Neuronal stem cell (in vitro differentiated cells): ENCODE measurements around the gene IRGM. TPM values are rescaled to one million over a fixed set of nuclear protein-coding genes. Genes with fewer than 3 reads are reported as not detected.
A peak's percentile ranks its signal among the peaks of the same experiment; 100 is the strongest.
"Not testable (repeated sequence)": the region's sequence is repeated elsewhere in the genome, so short reads cannot be mapped to it uniquely, and the experiment has no call there.

Experiments
- DNase-seq: peaks from one replicate; pipeline ENCODE4 v3.0.0-alpha.2; 2013; ENCODE audit warnings: low spot score
- H2AFZ ChIP-seq: one replicate; pipeline ENCODE4 v1.6.1; 2013; ENCODE audit warnings: mild to moderate bottlenecking, low read length, inconsistent platforms
- H2AK5ac ChIP-seq: 2 replicates; pipeline ENCODE4 v1.6.1; 2013; ENCODE audit warnings: low read depth, mild to moderate bottlenecking, inconsistent platforms, low read length, moderate library complexity, mixed read lengths
- H2BK120ac ChIP-seq: 2 replicates; pipeline ENCODE4 v1.6.1; 2013; ENCODE audit warnings: low read depth, mild to moderate bottlenecking, inconsistent platforms, low read length, moderate library complexity, mixed read lengths
- H2BK12ac ChIP-seq: one replicate; pipeline ENCODE4 v1.6.1; 2013; ENCODE audit warnings: low read length, inconsistent platforms
- H2BK15ac ChIP-seq: 2 replicates; pipeline ENCODE4 v1.6.1; 2013; ENCODE audit warnings: mild to moderate bottlenecking, low read length, inconsistent platforms, mixed read lengths
- H2BK5ac ChIP-seq: one replicate; pipeline ENCODE4 v1.6.1; 2013; ENCODE audit warnings: inconsistent platforms, mild to moderate bottlenecking, low read length, moderate library complexity
- H3K14ac ChIP-seq: one replicate; pipeline ENCODE4 v1.6.1; 2013; ENCODE audit warnings: low read length, inconsistent platforms
- H3K18ac ChIP-seq: 2 replicates; pipeline ENCODE4 v1.6.1; 2013; ENCODE audit warnings: low read length, inconsistent platforms
- H3K23ac ChIP-seq: 2 replicates; pipeline ENCODE4 v1.6.1; 2013; ENCODE audit warnings: low read depth, mild to moderate bottlenecking, mixed read lengths, low read length, inconsistent platforms; ENCODE audit not compliant: poor library complexity
- H3K27ac ChIP-seq: replicated peaks from 3 replicates; pipeline ENCODE4 v1.5.1; 2013; ENCODE audit warnings: low read length, inconsistent platforms
- H3K27me3 ChIP-seq, 3 experiments: 2 replicates each; pipeline ENCODE4 v1.6.1; 2013; ENCODE audit warnings: low read length in 3 of 3, mild to moderate bottlenecking in 2 of 3, inconsistent platforms in 1 of 3, low read depth in 1 of 3, mixed read lengths in 1 of 3, moderate library complexity in 1 of 3; ENCODE audit not compliant: control insufficient read depth in 3 of 3, insufficient read depth in 3 of 3
- H3K36me3 ChIP-seq, 2 donors: replicated peaks in 1 of 2; 2 replicates each; pipeline ENCODE4 v1.6.1; 2013; ENCODE audit warnings: low read length in 2 of 2; ENCODE audit not compliant: control insufficient read depth in 2 of 2, insufficient read depth in 2 of 2
- H3K4ac ChIP-seq: 2 replicates; pipeline ENCODE4 v1.6.1; 2013; ENCODE audit warnings: inconsistent platforms, mild to moderate bottlenecking, low read length, moderate library complexity
- H3K4me1 ChIP-seq, 2 donors: 1 replicate in 1 of 2; 2 replicates in 1 of 2; pipeline ENCODE4 v1.6.1; 2013; ENCODE audit warnings: low read length in 2 of 2, low read depth in 1 of 2; ENCODE audit not compliant: control insufficient read depth in 2 of 2, insufficient read depth in 1 of 2
- H3K4me2 ChIP-seq: one replicate; pipeline ENCODE4 v1.6.1; 2013; ENCODE audit warnings: mild to moderate bottlenecking, low read length, inconsistent platforms; ENCODE audit not compliant: insufficient read depth, poor library complexity, severe bottlenecking
- H3K4me3 ChIP-seq, 2 donors: 2 replicates each; pipeline ENCODE4 v1.5.1; 2013; ENCODE audit warnings: low read length in 2 of 2, mild to moderate bottlenecking in 2 of 2, inconsistent platforms in 1 of 2, moderate library complexity in 1 of 2
- H3K79me1 ChIP-seq: one replicate; pipeline ENCODE4 v1.6.1; 2013; ENCODE audit warnings: low read depth, mild to moderate bottlenecking, inconsistent platforms, low read length, moderate library complexity
- H3K9ac ChIP-seq: one replicate; pipeline ENCODE4 v1.6.1; 2013; ENCODE audit warnings: mild to moderate bottlenecking, low read depth, low read length, inconsistent platforms; ENCODE audit not compliant: poor library complexity
- H3K9me3 ChIP-seq, 2 donors: replicated peaks in 1 of 2; 2 replicates each; pipeline versions ENCODE3 to v1.6.1; 2013; ENCODE audit warnings: low read length in 2 of 2, mild to moderate bottlenecking in 2 of 2, inconsistent platforms in 1 of 2, low read depth in 1 of 2, mixed read lengths in 1 of 2, moderate library complexity in 1 of 2; ENCODE audit not compliant: control insufficient read depth in 2 of 2, insufficient read depth in 1 of 2
- H4K8ac ChIP-seq: one replicate; pipeline ENCODE4 v1.6.1; 2013; ENCODE audit warnings: low read depth, mild to moderate bottlenecking, inconsistent platforms, low read length, moderate library complexity
- H4K91ac ChIP-seq: one replicate; pipeline ENCODE4 v1.6.1; 2013; ENCODE audit warnings: low read length, low read depth, mild to moderate bottlenecking, inconsistent platforms; ENCODE audit not compliant: poor library complexity
- WGBS, 2 donors: extraction: QIAGEN DNeasy Blood & Tissue Kit; methylation state at CpG; one replicate each; pipeline ENCODE4 v1.1.7; 2013; ENCODE audit warnings: missing lambda C conversion rate in 2 of 2, mixed read lengths in 1 of 2; ENCODE audit not compliant: insufficient read length in 2 of 2, insufficient replicate concordance in 1 of 2; ENCODE audit errors: extremely low coverage in 2 of 2; 5-methylcytosine and 5-hydroxymethylcytosine counted together
- polyA plus RNA-seq, 2 experiments: library from polyadenylated mRNA; stranded (reverse); fragments of 200-250 nt; gene quantifications; one replicate each; pipeline ENCODE4 v1.2.3, GENCODE V29; 2013

The IRGM gene
- not detected for polyA plus RNA-seq (2013, experiment 1 of 2)
- 0.11 TPM for polyA plus RNA-seq (2013, experiment 2 of 2)

GRCh38 chr5:150846308-150846653 lies at the start of gene IRGM:
TSS of gene IRGM (plus strand) at chr5:150846521. CDS start at chr5:150848124, 1,603 bp downstream.
- not testable (repeated sequence) for H3K79me1 ChIP-seq, H3K9me3 ChIP-seq, H3K4me3 ChIP-seq, H3K36me3 ChIP-seq, H3K14ac ChIP-seq, H4K8ac ChIP-seq, H4K91ac ChIP-seq, H3K4ac ChIP-seq, H2BK15ac ChIP-seq, H3K18ac ChIP-seq, H3K4me1 ChIP-seq, H2BK12ac ChIP-seq, H3K9ac ChIP-seq, H3K23ac ChIP-seq, H2BK120ac ChIP-seq, H2AK5ac ChIP-seq, H2AFZ ChIP-seq, H2BK5ac ChIP-seq, H3K4me2 ChIP-seq, DNase-seq, H3K27me3 ChIP-seq, H3K27ac ChIP-seq
- WGBS, 2 donors = no CpG with 5 or more reads among the region's 3 CpGs

- Histone ChIP-seq H3K27ac (no peak overlapping the region), H2AK5ac (no peak overlapping the region), H3K36me3 (peaks cover 3 to 7% of the 10 kb centered on the region in 2 donors), H3K18ac (no peak overlapping the region), H2AFZ (no peak overlapping the region), H2BK12ac (no peak overlapping the region), H4K8ac (no peak overlapping the region), H3K9me3 (no peaks in the 10 kb centered on the region), H3K79me1 (no peaks in the 10 kb centered on the region), H2BK120ac (no peak overlapping the region), H3K23ac (no peak overlapping the region), H3K4me2 (no peak overlapping the region), H3K27me3 (no peaks in the 10 kb centered on the region), H4K91ac (no peak overlapping the region), H2BK15ac (no peak overlapping the region), H2BK5ac (no peak overlapping the region), H3K9ac (no peak overlapping the region), H3K4me3 (no peak overlapping the region), H3K4me1 (no peaks in the 10 kb centered on the region), H3K14ac (no peak overlapping the region), H3K4ac (no peak overlapping the region)
- DNase-seq = no peak
- WGBS, 2 donors = no CpG with 5 or more reads among the region's 2 CpGs
Observed at GRCh38 chr5:150797384-150797783, 48.9 kb upstream of the IRGM start.

GRCh38 chr5:150801117-150801927 lies 45.0 kb upstream of the IRGM start:
- no peak overlapping the region for H2BK5ac ChIP-seq
- no peak overlapping the region for H3K9ac ChIP-seq
- peaks cover 0 to 2% of the 10 kb centered on the region in 2 donors for H3K9me3 ChIP-seq
- H2AFZ ChIP-seq = peak overlapping the region; percentile 92
- no peak overlapping the region for H3K14ac ChIP-seq
- H4K8ac ChIP-seq = no peak overlapping the region
- no peaks in the 10 kb centered on the region for H3K79me1 ChIP-seq
- no peak overlapping the region for H3K23ac ChIP-seq
- WGBS, 2 donors = no CpG with 5 or more reads among the region's 15 CpGs
- H2BK12ac ChIP-seq = no peak overlapping the region
- peak overlapping the region; percentile 71 for H3K4me2 ChIP-seq
- no peaks in the 10 kb centered on the region for H3K27me3 ChIP-seq
- no peak overlapping the region for H2AK5ac ChIP-seq
- H3K27ac ChIP-seq = no peak overlapping the region
- peak; percentile 53 for DNase-seq
- no peaks in the 10 kb centered on the region for H3K36me3 ChIP-seq
- H3K4me3 ChIP-seq = peak overlapping the region; percentile 60 to 69
- H3K4me1 ChIP-seq = no peaks in the 10 kb centered on the region
- H3K4ac ChIP-seq = no peak overlapping the region
- no peak overlapping the region for H4K91ac ChIP-seq
- peak overlapping the region; percentile 66 for H3K18ac ChIP-seq
- no peak overlapping the region for H2BK15ac ChIP-seq
- H2BK120ac ChIP-seq = no peak overlapping the region

GRCh38 chr5:150804388-150804787 lies 41.9 kb upstream of the IRGM start:
- no peak overlapping the region for H4K8ac ChIP-seq
- no peak overlapping the region for H4K91ac ChIP-seq
- no peak overlapping the region for H3K9ac ChIP-seq
- H3K79me1 ChIP-seq = no peaks in the 10 kb centered on the region
- H2BK5ac ChIP-seq = no peak overlapping the region
- no peaks in the 10 kb centered on the region for H3K4me1 ChIP-seq
- no peak overlapping the region for H3K18ac ChIP-seq
- no peak overlapping the region for H3K4ac ChIP-seq
- no CpG with 5 or more reads among the region's 6 CpGs for WGBS, 2 donors
- H3K14ac ChIP-seq = no peak overlapping the region
- H2BK15ac ChIP-seq = no peak overlapping the region
- H2AFZ ChIP-seq = no peak overlapping the region
- peaks cover 0 to 2% of the 10 kb centered on the region in 2 donors for H3K9me3 ChIP-seq
- no peaks in the 10 kb centered on the region for H3K27me3 ChIP-seq
- H3K4me2 ChIP-seq = no peak overlapping the region
- no peaks in the 10 kb centered on the region for H3K36me3 ChIP-seq
- no peak overlapping the region for H2AK5ac ChIP-seq
- DNase-seq = no peak
- H3K27ac ChIP-seq = no peak overlapping the region
- no peak overlapping the region for H3K23ac ChIP-seq
- no peak overlapping the region for H3K4me3 ChIP-seq
- no peak overlapping the region for H2BK120ac ChIP-seq
- no peak overlapping the region for H2BK12ac ChIP-seq
